Stimulated activated naive CD8-positive, alpha-beta T cell treated with anti-CD3 and anti-CD28 coated beads, Interleukin-15, Interleukin-2, amounts not matched to agents 100 ng/mL and 50 ng/mL, for 24 hours (primary cell): ENCODE measurements around the gene OGFOD1.
A peak's percentile ranks its signal among the peaks of the same experiment; 100 is the strongest.

Experiments used
- H3K27ac Mint-ChIP-seq: one replicate; pipeline ENCODE4 v1.8.0; 2021; ENCODE audit warnings: mild to moderate bottlenecking, mixed read lengths
- H3K27me3 Mint-ChIP-seq: one replicate; pipeline ENCODE4 v1.8.0; 2021; ENCODE audit warnings: mixed read lengths
- H3K36me3 Mint-ChIP-seq: one replicate; pipeline ENCODE4 v1.8.0; 2021; ENCODE audit warnings: low read depth, mixed read lengths
- H3K4me1 Mint-ChIP-seq: one replicate; pipeline ENCODE4 v1.8.0; 2021; ENCODE audit warnings: low read depth, mixed read lengths
- H3K4me3 Mint-ChIP-seq: one replicate; pipeline ENCODE4 v1.8.0; 2021; ENCODE audit warnings: mild to moderate bottlenecking, mixed read lengths
- H3K9me3 Mint-ChIP-seq: one replicate; pipeline ENCODE4 v1.8.0; 2021; ENCODE audit warnings: mixed read lengths

Gene OGFOD1

DNA sequence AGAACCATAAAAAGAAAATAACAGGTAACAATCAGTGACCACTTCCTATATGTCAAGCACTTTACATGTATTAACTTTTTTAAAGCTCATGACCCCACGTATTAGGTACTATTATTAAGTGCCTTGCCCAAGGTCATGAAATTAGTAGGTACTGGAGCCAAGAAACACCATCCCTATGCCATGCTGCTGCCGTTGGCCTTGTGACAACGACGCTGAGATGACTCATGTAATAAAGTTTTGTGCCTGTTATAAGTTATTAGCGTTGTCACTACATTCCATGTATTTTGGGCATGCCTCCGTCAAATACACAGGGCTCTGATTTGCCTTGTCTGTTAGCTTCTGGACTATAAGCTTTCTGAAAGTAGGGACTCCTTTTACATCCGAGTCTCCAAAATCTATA is 67.1 kb downstream of the OGFOD1 start:
- H3K4me1 Mint-ChIP-seq: peaks cover 52% of the 10 kb centered on the region
- no peak overlapping the region for H3K27ac Mint-ChIP-seq
- H3K4me3 Mint-ChIP-seq: peak overlapping the region; percentile 81
- no peaks in the 10 kb centered on the region for H3K36me3 Mint-ChIP-seq
- H3K27me3 Mint-ChIP-seq: no peaks in the 10 kb centered on the region
- H3K9me3 Mint-ChIP-seq: no peaks in the 10 kb centered on the region

- Mint-ChIP-seq H3K27ac (peak within 1 kb of the TSS; percentile 62), H3K27me3 (no peaks in the 10 kb centered on the region), H3K9me3 (no peaks in the 10 kb centered on the region), H3K36me3 (no peaks in the 10 kb centered on the region), H3K4me1 (peaks cover 43% of the 10 kb centered on the region), H3K4me3 (peak within 1 kb of the TSS; percentile 81)
Observed at GRCh38 chr16:56519459-56520250, 68.3 kb downstream of the OGFOD1 start, which contains the start of gene BBS2. TSS of gene BBS2 (minus strand) at chr16:56520024. CDS start at chr16:56519862, 162 bp downstream.

DNA sequence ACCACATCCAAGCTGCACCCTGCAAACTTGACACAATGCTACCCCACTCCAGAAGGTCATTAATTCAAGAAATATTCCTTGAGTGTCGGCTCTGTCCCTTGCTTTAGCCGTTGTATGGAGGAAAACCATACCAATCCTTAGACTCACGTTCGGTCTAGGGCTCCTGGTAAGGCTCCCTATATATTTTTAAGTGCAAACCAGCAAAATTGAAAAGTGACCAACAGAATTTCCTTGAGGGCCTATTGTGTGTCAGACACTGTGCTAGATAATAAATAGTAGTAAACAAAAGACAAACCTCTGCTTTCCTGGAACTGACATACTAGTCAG is 68.9 kb downstream of the OGFOD1 start:
- peaks cover 37% of the 10 kb centered on the region for H3K4me1 Mint-ChIP-seq

GRCh38 chr16:56525236-56525635 is 73.9 kb downstream of the OGFOD1 start:
- Mint-ChIP-seq H3K9me3 (no peaks in the 10 kb centered on the region), H3K27me3 (no peaks in the 10 kb centered on the region), H3K4me1 (peaks cover 6% of the 10 kb centered on the region), H3K36me3 (no peaks in the 10 kb centered on the region), H3K4me3 (no peak overlapping the region), H3K27ac (no peak overlapping the region)

More for the DNA sequence above, 68.9 kb downstream of the OGFOD1 start:
- Mint-ChIP-seq H3K9me3 (no peaks in the 10 kb centered on the region), H3K27ac (peak overlapping the region; percentile 62), H3K36me3 (no peaks in the 10 kb centered on the region), H3K27me3 (no peaks in the 10 kb centered on the region), H3K4me3 (peak overlapping the region; percentile 81)
